Adrenal gland (tissue), 12 donors: ENCODE data around the gene BTBD9. TPM values are rescaled to one million over a fixed set of nuclear protein-coding genes. Genes with fewer than 3 reads are reported as not detected.
A peak's percentile ranks its signal among the peaks of the same experiment; 100 is the strongest.

Source experiments
- DNase-seq, 7 donors: peaks; one replicate each; pipeline ENCODE4 v3.0.0-alpha.2; 2019 to 2020
- H3K27ac ChIP-seq, 5 donors: fragments of 200-600 bp; sonication (generic) in 4 of 5; 1 replicate in 3 of 5; 2 replicates in 2 of 5; pipeline versions ENCODE4 v1.5.1 to v1.8.0; 2016 to 2020; ENCODE audit warnings: mild to moderate bottlenecking in 1 of 5
- H3K27me3 ChIP-seq: fragments of 200-600 bp; 2 replicates; pipeline ENCODE4 v1.8.0; 2021
- H3K36me3 ChIP-seq, 2 donors: fragments of 200-600 bp; replicated peaks in 1 of 2; 1 replicate in 1 of 2; 2 replicates in 1 of 2; pipeline versions ENCODE4 v1.5.1 to v1.8.0; 2018 to 2022
- H3K4me1 ChIP-seq, 2 donors: fragments of 200-600 bp; replicated peaks in 1 of 2; 1 replicate in 1 of 2; 2 replicates in 1 of 2; pipeline versions ENCODE4 v1.5.1 to v1.8.0; 2018 to 2021
- H3K4me3 ChIP-seq, 4 donors: fragments of 200-600 bp; sonication (generic) in 3 of 4; one replicate each; pipeline ENCODE4 v1.5.1; 2016 to 2018
- H3K9me3 ChIP-seq, 3 donors: fragments of 200-600 bp; sonication (generic) in 1 of 3; replicated peaks in 1 of 3; 1 replicate in 2 of 3; 2 replicates in 1 of 3; pipeline versions ENCODE4 v1.5.1 to v1.8.0; 2016 to 2021
- POLR2A ChIP-seq, 2 donors: fragments of 450-650 bp; IDR thresholded peaks; one replicate each; pipeline ENCODE4 v1.6.1; 2017; ENCODE audit warnings: antibody characterized with exemption in 2 of 2, mild to moderate bottlenecking in 2 of 2, moderate library complexity in 1 of 2
- WGBS, 4 donors: extraction: QIAGEN DNeasy Blood & Tissue Kit in 2 of 4; methylation state at CpG; one replicate each; pipeline versions ENCODE4 v1.1.5 to v1.1.7; 2013 to 2017; 5-methylcytosine and 5-hydroxymethylcytosine counted together
- intact Hi-C, 2 donors: fragments of 100-400 bp; cut with DNase I; formaldehyde crosslinking; loops; one replicate each; pipeline versions ENCODE4 v1.14.1 to v1.15.0; 2022 to 2023
- polyA plus RNA-seq, 3 donors: library from polyadenylated mRNA; stranded (reverse); fragments of 200-250 nt in 2 of 3; fragments of 350-450 nt in 1 of 3; fragmentation: Illumina TruSeq in 1 of 3; extraction: RNeasy Lipid Tissue Mini Kit (QIAGEN cat#74804) in 1 of 3; gene quantifications; one replicate each; pipeline ENCODE4 v1.2.3, GENCODE V29; 2013 to 2014
- total RNA-seq, 9 donors: library from RNA; depleted of rRNA in 4 of 9; stranded (reverse); fragments of >200 nt in 4 of 9; fragments of 120-200 nt in 1 of 9; fragmentation: NEBNext Ultra II Directional in 1 of 9; extraction: Animal tissue kit (Norgen Biotek cat#: 25700) in 1 of 9; gene quantifications; one replicate each; pipeline versions ENCODE4 v1.1.0 to v1.2.4, GENCODE V29; 2013 to 2023
- TF ChIP-seq, protein P1 (sequence below), 6 experiments: fragments of 450-650 bp in 4 of 6; fragments of 200-600 bp in 2 of 6; sonication (generic) in 1 of 6; IDR thresholded peaks; 1 replicate in 5 of 6; 2 replicates in 1 of 6; pipeline versions ENCODE4 v1.5.1 to v1.8.0; 2016 to 2021; ENCODE audit warnings: antibody characterized with exemption in 6 of 6, mild to moderate bottlenecking in 2 of 6, moderate library complexity in 1 of 6
- donor health status: healthy with polysubstance abuse.
- donor health status: Bipolar disorder and iron deficiency.
- donor health status: DM: yes; HTN: yes; CAD: no.
- donor health status: DM: no; HTN: no; CAD: no.
- donor health status: DM: no; HTN: no; CAD: no.
- donor health status: DM: yes; HTN: yes; CAD: no.

BTBD9 gene
- total and polyA plus RNA-seq, 12 donors, result 2.4 to 29.6 (median 18.1) TPM

DNA sequence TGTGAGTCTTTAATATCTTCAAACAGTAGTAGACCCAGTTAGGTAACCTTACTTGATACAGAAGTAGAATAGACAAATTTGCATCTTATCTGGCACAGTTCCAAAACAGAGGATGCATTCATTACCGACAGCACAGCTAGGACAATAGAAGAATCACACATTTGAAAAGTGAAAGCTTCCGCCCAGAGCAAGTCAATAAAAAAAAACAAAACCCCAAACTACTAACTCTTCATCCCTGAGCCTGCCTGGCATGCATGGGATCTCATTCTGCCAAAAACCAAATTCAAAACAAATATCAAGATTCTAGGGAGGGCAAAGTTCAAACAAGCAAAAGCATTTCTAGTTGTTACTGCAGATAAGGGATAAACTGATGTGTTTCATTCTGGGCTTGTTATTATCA is 235.4 kb downstream of the BTBD9 start:
- no peaks in the 10 kb centered on the region for H3K9me3 ChIP-seq
- intact Hi-C loops, result no loop called here
- no peak for TF ChIP-seq POLR2A (IDR thresholded peaks at IDR 0.05)
- TF ChIP-seq, protein P1, sequence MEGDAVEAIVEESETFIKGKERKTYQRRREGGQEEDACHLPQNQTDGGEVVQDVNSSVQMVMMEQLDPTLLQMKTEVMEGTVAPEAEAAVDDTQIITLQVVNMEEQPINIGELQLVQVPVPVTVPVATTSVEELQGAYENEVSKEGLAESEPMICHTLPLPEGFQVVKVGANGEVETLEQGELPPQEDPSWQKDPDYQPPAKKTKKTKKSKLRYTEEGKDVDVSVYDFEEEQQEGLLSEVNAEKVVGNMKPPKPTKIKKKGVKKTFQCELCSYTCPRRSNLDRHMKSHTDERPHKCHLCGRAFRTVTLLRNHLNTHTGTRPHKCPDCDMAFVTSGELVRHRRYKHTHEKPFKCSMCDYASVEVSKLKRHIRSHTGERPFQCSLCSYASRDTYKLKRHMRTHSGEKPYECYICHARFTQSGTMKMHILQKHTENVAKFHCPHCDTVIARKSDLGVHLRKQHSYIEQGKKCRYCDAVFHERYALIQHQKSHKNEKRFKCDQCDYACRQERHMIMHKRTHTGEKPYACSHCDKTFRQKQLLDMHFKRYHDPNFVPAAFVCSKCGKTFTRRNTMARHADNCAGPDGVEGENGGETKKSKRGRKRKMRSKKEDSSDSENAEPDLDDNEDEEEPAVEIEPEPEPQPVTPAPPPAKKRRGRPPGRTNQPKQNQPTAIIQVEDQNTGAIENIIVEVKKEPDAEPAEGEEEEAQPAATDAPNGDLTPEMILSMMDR (IDR thresholded peaks at IDR 0.05), result no peak
- 29 to 34% (median 32%) methylated on average over 2 of the region's 2 CpGs for whole genome bisulfite sequencing, 4 donors
- H3K36me3 ChIP-seq, result no peaks in the 10 kb centered on the region
- H3K27ac ChIP-seq, result peak overlapping the region in 4 of 5 donors; percentile 34 to 49 (median 38)
- H3K4me3 ChIP-seq, result no peak overlapping the region
- no peaks in the 10 kb centered on the region for H3K27me3 ChIP-seq
- peaks cover 21 to 30% of the 10 kb centered on the region in 2 donors for H3K4me1 ChIP-seq
- DNase-seq, result no peak

DNA sequence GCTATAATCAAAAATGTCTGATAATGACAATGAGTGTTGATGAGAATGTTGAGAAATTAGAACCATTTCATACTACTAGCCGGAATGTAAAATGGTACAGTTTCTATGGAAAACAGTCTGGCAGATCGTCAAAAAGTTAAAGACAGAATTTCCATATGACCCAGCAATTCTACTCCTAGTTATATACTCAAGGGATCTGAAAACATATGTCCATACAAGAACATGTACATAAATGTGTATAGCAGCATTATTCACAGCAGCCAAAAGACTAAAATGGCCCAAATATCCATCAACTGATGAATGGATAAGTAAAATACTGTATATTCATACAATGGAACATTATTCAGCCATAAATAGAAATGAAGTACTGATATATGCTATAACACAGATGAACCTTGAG is 236.2 kb downstream of the BTBD9 start:
- H3K36me3 ChIP-seq, result no peaks in the 10 kb centered on the region
- no peaks in the 10 kb centered on the region for H3K9me3 ChIP-seq
- H3K27ac ChIP-seq, result no peak overlapping the region
- H3K27me3 ChIP-seq, result no peaks in the 10 kb centered on the region
- WGBS, 4 donors, result 87 to 98% (median 94%) methylated on average over 2 of the region's 2 CpGs
- no peak for DNase-seq
- intact Hi-C loops, result no loop called here
- peaks cover 21 to 30% of the 10 kb centered on the region in 2 donors for H3K4me1 ChIP-seq
- no peak overlapping the region for H3K4me3 ChIP-seq
- TF ChIP-seq, protein P1 (IDR thresholded peaks at IDR 0.05), result no peak
- no peak for TF ChIP-seq POLR2A (IDR thresholded peaks at IDR 0.05)

GRCh38 chr6:38400764-38401163 is 239.0 kb downstream of the BTBD9 start:
- Histone ChIP-seq H3K36me3 (no peaks in the 10 kb centered on the region), H3K27ac (no peak overlapping the region), H3K4me1 (peaks cover 12 to 16% of the 10 kb centered on the region in 2 donors), H3K27me3 (no peaks in the 10 kb centered on the region), H3K9me3 (no peaks in the 10 kb centered on the region), H3K4me3 (no peak overlapping the region)
- intact Hi-C loops, result no loop called here
- WGBS, 4 donors, result 77 to 94% (median 90%) methylated on average over 1 of the region's 1 CpG
- DNase-seq, result no peak
- TF ChIP-seq POLR2A (IDR thresholded peaks at IDR 0.05), result no peak
- TF ChIP-seq, protein P1 (IDR thresholded peaks at IDR 0.05), result no peak

- DNase-seq, result no peak
- peaks cover 9 to 11% of the 10 kb centered on the region in 2 donors for H3K4me1 ChIP-seq
- intact Hi-C loops, result no loop called here
- H3K4me3 ChIP-seq, result no peak overlapping the region
- no peaks in the 10 kb centered on the region for H3K36me3 ChIP-seq
- no peaks in the 10 kb centered on the region for H3K9me3 ChIP-seq
- H3K27ac ChIP-seq, result no peak overlapping the region
- no peaks in the 10 kb centered on the region for H3K27me3 ChIP-seq
- TF ChIP-seq, protein P1 (IDR thresholded peaks at IDR 0.05), result no peak
- no peak for TF ChIP-seq POLR2A (IDR thresholded peaks at IDR 0.05)
- 93 to 96% (median 95%) methylated on average over 3 of the region's 3 CpGs for WGBS, 4 donors
Observed at GRCh38 chr6:38400101-38400500, 239.6 kb downstream of the BTBD9 start.
